Measurements from ENCODE around the gene CACNA1A.

CACNA1A gene

DNA sequence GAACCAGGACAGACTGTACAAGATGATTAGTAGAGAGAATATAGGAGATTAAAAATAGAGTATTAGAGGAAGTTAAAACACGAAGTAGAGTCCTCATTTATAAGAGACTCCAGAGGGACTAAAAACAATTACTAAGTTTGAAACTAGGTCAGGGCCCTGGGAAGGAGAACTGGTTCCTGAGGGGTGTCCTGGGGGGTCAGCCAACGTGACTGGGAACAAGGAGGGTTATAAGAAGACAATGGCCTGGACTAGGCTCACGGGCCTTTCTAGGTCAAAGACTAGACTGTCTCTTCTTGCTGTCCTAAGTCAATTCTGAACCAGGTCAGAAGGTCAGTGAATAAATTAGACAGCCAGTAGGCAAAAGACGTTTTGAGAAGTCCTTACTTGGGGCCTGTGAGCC lies 190.8 kb downstream of the CACNA1A start:
- 100% methylated on average over 1 of the region's 4 CpGs for WGBS (ENCODE audit: insufficient coverage, insufficient read length)
- Histone ChIP-seq H3K4me1 (ENCODE audit: control insufficient read depth, insufficient read depth, low read length) (no peaks in the 10 kb centered on the region), H3K27me3 (ENCODE audit: control insufficient read depth, insufficient read depth, low read length) (no peaks in the 10 kb centered on the region)

DNA sequence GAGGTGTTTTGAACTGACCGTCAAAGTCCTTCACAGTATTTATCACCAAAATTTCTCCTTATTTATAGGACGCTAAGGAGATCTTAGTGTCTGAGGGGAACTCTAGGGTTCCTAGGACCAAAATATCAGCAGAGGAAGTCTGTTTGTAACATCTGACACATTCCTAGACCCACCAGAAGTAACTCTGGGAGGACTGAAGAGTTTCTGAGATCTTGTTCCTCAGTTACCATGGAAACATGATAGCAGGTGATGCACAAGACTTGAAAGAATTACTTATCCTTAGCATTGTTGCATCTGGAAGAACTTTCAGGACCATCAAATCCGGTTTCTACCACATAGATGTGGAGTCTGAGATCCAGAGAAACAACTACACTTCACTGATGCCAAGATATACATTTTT lies 191.5 kb downstream of the CACNA1A start:
- no peaks in the 10 kb centered on the region for H3K27me3 ChIP-seq (ENCODE audit: control insufficient read depth, insufficient read depth, low read length)
- no peak overlapping the region for H3K27ac ChIP-seq (ENCODE audit: low read length)
- no peaks in the 10 kb centered on the region for H3K36me3 ChIP-seq (ENCODE audit: control insufficient read depth, insufficient read depth, low read length)
- H3K4me3 ChIP-seq (ENCODE audit: low read length), result no peak overlapping the region
- WGBS (ENCODE audit: insufficient coverage, insufficient read length), result no CpG with 5 or more reads among the region's 3 CpGs
- no peak for DNase-seq (ENCODE audit: low read depth, low spot score)
- H3K4me1 ChIP-seq (ENCODE audit: control insufficient read depth, insufficient read depth, low read length), result no peaks in the 10 kb centered on the region
- H3K9me3 ChIP-seq (ENCODE audit: control insufficient read depth, insufficient read depth, low read length), result no peaks in the 10 kb centered on the region

More for the DNA sequence above, 190.8 kb downstream of the CACNA1A start:
- Histone ChIP-seq H3K36me3 (ENCODE audit: control insufficient read depth, insufficient read depth, low read length) (no peaks in the 10 kb centered on the region), H3K9me3 (ENCODE audit: control insufficient read depth, insufficient read depth, low read length) (no peaks in the 10 kb centered on the region), H3K27ac (ENCODE audit: low read length) (no peak overlapping the region), H3K4me3 (ENCODE audit: low read length) (no peak overlapping the region)
- DNase-seq (ENCODE audit: low read depth, low spot score), result no peak

DNA sequence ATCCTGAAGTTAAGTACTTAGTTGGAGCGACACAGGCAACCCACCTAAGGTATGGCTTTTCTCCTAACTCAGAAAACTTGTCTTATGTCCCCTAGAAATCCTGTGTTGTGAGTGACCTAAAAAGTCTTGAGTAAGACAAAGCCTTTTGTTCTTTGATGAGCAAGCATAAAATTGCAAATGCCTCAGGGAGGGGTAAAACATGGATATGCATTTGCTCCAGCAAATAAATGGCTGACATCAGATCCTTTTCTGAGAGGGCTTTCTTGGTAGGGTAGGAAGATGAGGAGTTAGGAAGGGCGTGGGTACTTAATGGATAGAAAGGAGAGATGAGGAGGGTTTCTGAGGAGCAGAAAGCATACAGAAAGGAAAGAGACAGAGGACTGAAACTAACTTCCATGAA lies 192.4 kb downstream of the CACNA1A start:
- no peak overlapping the region for H3K4me3 ChIP-seq (ENCODE audit: low read length)
- no peaks in the 10 kb centered on the region for H3K27me3 ChIP-seq (ENCODE audit: control insufficient read depth, insufficient read depth, low read length)
- H3K9me3 ChIP-seq (ENCODE audit: control insufficient read depth, insufficient read depth, low read length), result no peaks in the 10 kb centered on the region
- no CpG with 5 or more reads among the region's 2 CpGs for WGBS (ENCODE audit: insufficient coverage, insufficient read length)
- no peak overlapping the region for H3K27ac ChIP-seq (ENCODE audit: low read length)
- H3K36me3 ChIP-seq (ENCODE audit: control insufficient read depth, insufficient read depth, low read length), result no peaks in the 10 kb centered on the region
- no peak for DNase-seq (ENCODE audit: low read depth, low spot score)
- H3K4me1 ChIP-seq (ENCODE audit: control insufficient read depth, insufficient read depth, low read length), result no peaks in the 10 kb centered on the region

DNA sequence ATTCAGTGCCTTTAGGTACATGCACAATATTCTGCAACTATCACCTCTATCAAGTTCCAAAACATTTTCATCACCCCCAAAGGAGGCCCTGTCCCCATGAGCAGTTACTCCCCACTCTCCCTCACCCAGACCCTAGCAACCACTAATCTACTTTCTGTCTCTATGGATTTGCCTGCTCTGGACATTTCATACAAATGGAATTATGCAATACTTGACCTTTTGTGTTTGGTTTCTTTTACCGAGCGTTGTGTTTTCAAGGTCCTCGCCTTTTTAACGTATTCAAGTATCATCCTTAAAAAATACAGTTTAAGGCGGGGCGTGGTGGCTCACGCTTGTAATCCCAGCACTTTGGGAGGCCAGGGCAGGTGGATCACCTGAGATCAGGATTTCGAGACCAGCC lies 196.4 kb downstream of the CACNA1A start:
- H3K4me1 ChIP-seq (ENCODE audit: control insufficient read depth, insufficient read depth, low read length), result no peaks in the 10 kb centered on the region
- H3K27ac ChIP-seq (ENCODE audit: low read length), result no peak overlapping the region
- H3K4me3 ChIP-seq (ENCODE audit: low read length), result no peak overlapping the region
- DNase-seq (ENCODE audit: low read depth, low spot score), result no peak
- H3K36me3 ChIP-seq (ENCODE audit: control insufficient read depth, insufficient read depth, low read length), result no peaks in the 10 kb centered on the region; the same call in 1 of the 2 replicates
- WGBS (ENCODE audit: insufficient coverage, insufficient read length), result no CpG with 5 or more reads among the region's 8 CpGs
- H3K9me3 ChIP-seq (ENCODE audit: control insufficient read depth, insufficient read depth, low read length), result no peaks in the 10 kb centered on the region
- no peaks in the 10 kb centered on the region for H3K27me3 ChIP-seq (ENCODE audit: control insufficient read depth, insufficient read depth, low read length)

DNA sequence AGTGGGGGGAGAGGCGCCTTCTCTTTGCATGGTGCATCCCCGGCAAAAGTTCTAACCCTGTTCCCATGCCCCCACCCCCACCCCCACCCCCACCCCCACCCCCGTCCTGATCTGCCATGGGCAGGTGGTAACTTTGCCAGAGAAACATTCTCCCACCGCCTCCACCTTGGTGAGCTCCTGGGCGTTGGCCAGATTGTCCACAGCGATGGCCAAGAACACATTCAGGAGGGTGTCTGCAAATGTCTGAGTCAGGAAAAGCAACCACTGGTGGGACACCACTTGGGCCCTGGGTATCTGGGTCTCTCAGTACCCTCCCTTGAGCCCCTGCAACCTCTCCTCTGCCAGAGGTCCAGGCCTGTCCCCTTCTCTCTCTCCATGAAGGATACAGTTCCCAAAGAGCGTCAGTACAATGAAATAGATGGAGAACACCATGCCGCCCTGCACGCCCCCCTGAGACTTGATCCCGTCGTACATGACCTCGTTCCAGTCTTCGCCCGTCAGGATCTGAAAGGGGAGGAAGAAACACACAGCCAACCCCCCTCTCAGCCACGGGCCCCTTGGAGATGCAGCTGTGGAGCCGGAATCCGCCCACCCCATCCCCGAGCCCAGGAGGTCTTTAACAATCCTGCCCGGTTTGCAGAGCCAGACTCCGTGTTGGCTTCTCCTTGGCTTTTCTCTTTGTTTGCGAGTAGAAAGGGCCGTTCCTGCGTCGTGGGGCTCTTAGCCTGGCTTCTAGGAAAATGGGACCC lies 202.7 kb downstream of the CACNA1A start:
- Histone ChIP-seq H3K4me1 (ENCODE audit: control insufficient read depth, insufficient read depth, low read length) (0 out of 2 replicates have a peak, but pooled peaks cover 1% of the 10 kb centered on the region), H3K36me3 (ENCODE audit: control insufficient read depth, insufficient read depth, low read length) (peaks cover 3% of the 10 kb centered on the region), H3K27ac (ENCODE audit: low read length) (no peak overlapping the region), H3K9me3 (ENCODE audit: control insufficient read depth, insufficient read depth, low read length) (no peaks in the 10 kb centered on the region), H3K27me3 (ENCODE audit: control insufficient read depth, insufficient read depth, low read length) (no peaks in the 10 kb centered on the region), H3K4me3 (ENCODE audit: low read length) (no peak overlapping the region)
- no CpG with 5 or more reads among the region's 24 CpGs for WGBS (ENCODE audit: insufficient coverage, insufficient read length)
- no peak for DNase-seq (ENCODE audit: low read depth, low spot score)

DNA sequence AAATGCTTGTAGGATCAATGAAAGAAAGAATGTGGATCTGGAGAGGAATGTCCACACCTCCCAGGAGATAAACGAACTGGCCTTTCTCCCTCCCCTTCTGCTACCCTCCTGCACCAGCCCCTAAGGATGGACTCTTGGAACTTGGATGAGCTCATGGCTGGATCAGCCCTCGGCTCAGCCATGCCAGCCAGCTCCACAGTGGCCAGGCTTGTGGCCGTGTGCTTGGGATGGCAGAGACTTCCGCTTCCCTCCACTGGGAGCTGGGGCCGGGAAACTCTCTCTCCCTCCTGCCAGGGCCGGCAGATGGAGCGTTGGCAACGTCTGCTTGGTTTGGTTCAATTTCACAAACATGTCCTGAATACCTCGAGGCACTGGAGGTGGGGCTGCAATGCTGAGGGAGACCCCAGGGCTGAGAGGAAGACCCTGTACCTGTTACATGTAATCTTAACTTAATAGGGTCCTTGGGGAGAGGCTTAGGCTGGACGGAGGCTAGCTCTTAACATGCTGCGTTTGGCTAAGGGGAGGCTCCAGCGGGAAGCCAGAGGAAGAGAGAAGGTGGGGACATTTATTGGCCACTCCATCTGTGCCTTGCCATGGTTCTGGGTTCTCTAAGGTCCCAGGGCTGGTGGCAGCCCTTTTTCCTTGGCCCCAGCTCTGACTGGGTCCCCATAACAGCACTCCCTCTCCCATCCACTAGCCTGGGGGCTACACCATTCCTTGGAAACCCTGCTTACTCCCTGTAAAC lies 203.6 kb downstream of the CACNA1A start:
- H3K9me3 ChIP-seq (ENCODE audit: control insufficient read depth, insufficient read depth, low read length), result no peaks in the 10 kb centered on the region
- DNase-seq (ENCODE audit: low read depth, low spot score), result no peak
- WGBS (ENCODE audit: insufficient coverage, insufficient read length), result no CpG with 5 or more reads among the region's 12 CpGs

DNA sequence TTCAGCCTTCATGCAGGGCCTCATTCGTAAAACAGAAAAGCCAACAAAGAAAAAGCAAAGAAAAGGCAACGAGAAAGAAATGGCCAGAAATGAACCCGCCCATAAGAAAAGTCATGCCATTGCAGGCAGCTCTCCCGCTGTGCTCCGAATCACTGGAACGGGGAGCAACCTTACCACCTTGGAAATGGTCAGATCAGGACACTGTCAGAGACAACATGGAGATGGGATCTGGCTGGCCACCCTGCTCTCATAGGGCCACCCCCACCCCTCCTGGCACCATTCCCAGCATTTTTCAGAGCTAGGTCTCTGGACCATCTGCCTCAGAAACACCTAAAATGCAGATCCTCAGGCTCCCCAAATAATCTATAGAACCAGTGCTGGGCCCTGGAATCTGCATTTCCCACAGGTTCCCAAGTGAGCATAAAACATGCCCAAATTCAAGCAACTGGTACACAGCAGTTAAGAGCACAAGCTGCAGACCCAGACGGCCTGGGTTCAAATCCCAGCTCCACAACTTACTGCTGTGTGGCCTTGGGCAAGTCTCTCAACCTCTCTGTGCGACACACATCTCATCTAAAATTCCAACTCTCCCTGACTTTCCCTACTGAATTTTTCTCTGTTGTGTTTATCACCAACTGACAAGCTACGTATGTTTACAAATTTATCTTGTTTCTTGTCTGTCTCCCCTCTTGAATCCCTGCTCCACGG lies 204.5 kb downstream of the CACNA1A start:
- H3K27me3 ChIP-seq (ENCODE audit: control insufficient read depth, insufficient read depth, low read length), result no peaks in the 10 kb centered on the region
- WGBS (ENCODE audit: insufficient coverage, insufficient read length), result no CpG with 5 or more reads among the region's 10 CpGs
- H3K27ac ChIP-seq (ENCODE audit: low read length), result no peak overlapping the region
- 0 out of 2 replicates have a peak, but pooled peaks cover 1% of the 10 kb centered on the region for H3K4me1 ChIP-seq (ENCODE audit: control insufficient read depth, insufficient read depth, low read length)
- H3K4me3 ChIP-seq (ENCODE audit: low read length), result no peak overlapping the region
- no peaks in the 10 kb centered on the region for H3K9me3 ChIP-seq (ENCODE audit: control insufficient read depth, insufficient read depth, low read length)
- DNase-seq (ENCODE audit: low read depth, low spot score), result no peak
- H3K36me3 ChIP-seq (ENCODE audit: control insufficient read depth, insufficient read depth, low read length), result peaks cover 3% of the 10 kb centered on the region

More for the DNA sequence above, 203.6 kb downstream of the CACNA1A start:
- Histone ChIP-seq H3K4me3 (ENCODE audit: low read length) (no peak overlapping the region), H3K36me3 (ENCODE audit: control insufficient read depth, insufficient read depth, low read length) (peaks cover 3% of the 10 kb centered on the region), H3K4me1 (ENCODE audit: control insufficient read depth, insufficient read depth, low read length) (0 out of 2 replicates have a peak, but pooled peaks cover 1% of the 10 kb centered on the region), H3K27me3 (ENCODE audit: control insufficient read depth, insufficient read depth, low read length) (no peaks in the 10 kb centered on the region), H3K27ac (ENCODE audit: low read length) (no peak overlapping the region)

DNA sequence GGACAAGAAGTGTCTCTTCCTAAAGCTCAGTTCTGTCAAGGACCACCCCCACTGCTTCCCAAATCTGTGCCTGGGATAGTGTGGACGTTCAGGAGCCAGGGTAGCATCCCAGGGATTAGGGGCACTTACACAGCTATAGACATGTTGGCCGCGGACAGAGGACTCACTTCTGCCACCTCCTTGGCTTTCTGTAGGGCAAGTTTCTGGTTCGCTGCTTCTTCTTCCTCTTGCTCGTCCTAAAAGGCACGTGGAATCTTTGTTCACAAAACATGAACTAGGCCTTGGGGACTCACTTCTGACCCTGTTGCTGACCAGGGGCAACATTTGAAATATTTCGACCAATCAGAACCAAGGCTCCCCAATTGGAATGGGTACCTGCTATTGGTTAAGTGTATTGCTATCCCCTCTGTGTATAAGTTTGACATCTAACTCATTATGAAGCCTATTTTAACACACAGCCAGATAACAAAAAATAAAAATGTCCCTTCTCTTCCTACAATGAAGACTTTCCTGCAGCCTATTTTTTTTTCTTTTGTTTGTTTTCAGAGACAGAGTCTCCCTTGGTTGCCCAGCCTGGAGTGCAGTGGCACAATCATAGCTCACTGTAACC lies 205.8 kb downstream of the CACNA1A start:
- WGBS (ENCODE audit: insufficient coverage, insufficient read length), result no CpG with 5 or more reads among the region's 7 CpGs
- DNase-seq (ENCODE audit: low read depth, low spot score), result no peak
- Histone ChIP-seq H3K27ac (ENCODE audit: low read length) (no peak overlapping the region), H3K36me3 (ENCODE audit: control insufficient read depth, insufficient read depth, low read length) (peaks cover 3% of the 10 kb centered on the region; the same call in 1 of the 2 replicates), H3K4me3 (ENCODE audit: low read length) (no peak overlapping the region), H3K9me3 (ENCODE audit: control insufficient read depth, insufficient read depth, low read length) (no peaks in the 10 kb centered on the region), H3K27me3 (ENCODE audit: control insufficient read depth, insufficient read depth, low read length) (no peaks in the 10 kb centered on the region), H3K4me1 (ENCODE audit: control insufficient read depth, insufficient read depth, low read length) (0 out of 2 replicates have a peak, but pooled peaks cover 1% of the 10 kb centered on the region)

DNA sequence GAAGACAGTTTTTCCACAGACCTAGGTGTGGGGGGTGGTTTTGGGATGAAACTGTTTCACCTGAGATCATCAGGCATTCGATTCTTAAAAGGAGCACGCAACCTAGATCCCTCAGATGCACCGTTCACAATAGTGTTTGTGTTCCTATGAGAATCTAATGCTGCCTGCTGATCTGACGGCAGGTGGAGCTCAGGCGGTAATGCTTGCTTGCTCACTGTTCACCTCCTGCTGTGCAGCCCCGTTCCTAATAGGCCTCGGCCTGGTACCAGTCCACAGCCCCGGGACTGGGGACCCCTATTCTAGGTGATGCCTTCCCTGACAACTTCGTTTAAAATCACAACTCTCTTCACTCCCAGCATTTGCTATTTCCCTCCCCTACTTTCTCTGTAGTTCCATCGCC lies 206.4 kb downstream of the CACNA1A start:
- H3K9me3 ChIP-seq (ENCODE audit: control insufficient read depth, insufficient read depth, low read length), result no peaks in the 10 kb centered on the region
- 100% methylated on average over 1 of the region's 10 CpGs for WGBS (ENCODE audit: insufficient coverage, insufficient read length)
- H3K4me1 ChIP-seq (ENCODE audit: control insufficient read depth, insufficient read depth, low read length), result 0 out of 2 replicates have a peak, but pooled peaks cover 1% of the 10 kb centered on the region
- no peak for DNase-seq (ENCODE audit: low read depth, low spot score)
- peaks cover 3% of the 10 kb centered on the region; the same call in 1 of the 2 replicates for H3K36me3 ChIP-seq (ENCODE audit: control insufficient read depth, insufficient read depth, low read length)
- no peaks in the 10 kb centered on the region for H3K27me3 ChIP-seq (ENCODE audit: control insufficient read depth, insufficient read depth, low read length)
- H3K27ac ChIP-seq (ENCODE audit: low read length), result no peak overlapping the region
- H3K4me3 ChIP-seq (ENCODE audit: low read length), result no peak overlapping the region

All from iPS DF 6.9 (cell line).